ENCODE measurements around the gene EXOC6B.

- TF ChIP-seq CTCF (IDR thresholded peaks at IDR 0.05), result no peak
- no peak for TF ChIP-seq POLR2AphosphoS5 (IDR thresholded peaks at IDR 0.05)
These were observed 688.8 kb downstream of the EXOC6B start for GRCh38 chr2:72136933-72137497.

Measured in prostate gland (tissue), 2 donors.